Measurements from ENCODE around the gene KCNQ2.

The KCNQ2 gene

GRCh38 chr20:63432577-63433325, 39.7 kb downstream of the KCNQ2 start:
- DNase-seq: no peak

- DNase-seq: no peak
These were observed 40.5 kb downstream of the KCNQ2 start for GRCh38 chr20:63431944-63432343.

- DNase-seq: no peak
These were observed 41.6 kb downstream of the KCNQ2 start for GRCh38 chr20:63430891-63431290.

GRCh38 chr20:63429992-63430391, 42.5 kb downstream of the KCNQ2 start:
- no peak for DNase-seq

- DNase-seq: no peak
These were observed 43.4 kb downstream of the KCNQ2 start for GRCh38 chr20:63428906-63429575.

- no peak for DNase-seq
These were observed 44.6 kb downstream of the KCNQ2 start for GRCh38 chr20:63427724-63428330.

- no peak for DNase-seq
These were observed 45.2 kb downstream of the KCNQ2 start for GRCh38 chr20:63427206-63427605.

- no peak for DNase-seq
These were observed 46.5 kb downstream of the KCNQ2 start for GRCh38 chr20:63425846-63426485.

GRCh38 chr20:63424613-63425012, 47.8 kb downstream of the KCNQ2 start:
- DNase-seq: no peak

- DNase-seq: no peak
These were observed 48.7 kb downstream of the KCNQ2 start for GRCh38 chr20:63423751-63424150.

GRCh38 chr20:63422653-63423052, 49.8 kb downstream of the KCNQ2 start:
- no peak for DNase-seq

GRCh38 chr20:63421913-63422312, 50.5 kb downstream of the KCNQ2 start:
- DNase-seq: no peak

GRCh38 chr20:63421094-63421692, 51.3 kb downstream of the KCNQ2 start:
- no peak for DNase-seq

- DNase-seq: no peak
These were observed 51.9 kb downstream of the KCNQ2 start for GRCh38 chr20:63420359-63421093.

- DNase-seq: no peak
These were observed 53.2 kb downstream of the KCNQ2 start for GRCh38 chr20:63419299-63419698.

GRCh38 chr20:63418617-63419016, 53.8 kb downstream of the KCNQ2 start:
- no peak for DNase-seq

GRCh38 chr20:63417738-63418120, 54.7 kb downstream of the KCNQ2 start:
- DNase-seq: no peak

GRCh38 chr20:63417097-63417737, 55.2 kb downstream of the KCNQ2 start:
- DNase-seq: no peak

- DNase-seq: no peak
These were observed 55.8 kb downstream of the KCNQ2 start for GRCh38 chr20:63416631-63417030.

GRCh38 chr20:63415647-63416391, 56.6 kb downstream of the KCNQ2 start:
- no peak for DNase-seq

GRCh38 chr20:63414720-63415430, 57.6 kb downstream of the KCNQ2 start:
- DNase-seq: no peak

Measured in SIG-M5 (cell line).